ENCODE results near the gene OPALIN.

Gene OPALIN

DNA sequence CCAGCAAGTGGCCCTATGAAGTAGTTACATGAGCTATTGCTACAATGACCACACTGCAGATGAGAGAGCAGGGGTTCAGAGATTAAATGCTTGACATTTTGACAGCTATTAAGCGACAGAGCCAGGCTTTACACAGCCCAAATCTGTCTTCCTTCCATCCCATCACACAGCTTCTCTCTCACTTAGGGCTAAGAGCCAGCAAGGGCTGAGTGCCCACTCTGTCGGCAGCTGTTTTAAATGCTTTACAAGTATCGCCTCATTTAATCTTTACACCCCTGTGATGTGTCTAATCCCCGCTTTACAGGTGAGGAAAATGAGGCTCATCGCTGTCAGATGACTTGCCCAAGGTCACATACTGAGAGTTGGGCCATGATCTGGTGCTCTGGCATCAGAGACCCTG lies 15.2 kb upstream of the OPALIN start:
- no peak for DNase-seq (ENCODE audit: low spot score)

DNA sequence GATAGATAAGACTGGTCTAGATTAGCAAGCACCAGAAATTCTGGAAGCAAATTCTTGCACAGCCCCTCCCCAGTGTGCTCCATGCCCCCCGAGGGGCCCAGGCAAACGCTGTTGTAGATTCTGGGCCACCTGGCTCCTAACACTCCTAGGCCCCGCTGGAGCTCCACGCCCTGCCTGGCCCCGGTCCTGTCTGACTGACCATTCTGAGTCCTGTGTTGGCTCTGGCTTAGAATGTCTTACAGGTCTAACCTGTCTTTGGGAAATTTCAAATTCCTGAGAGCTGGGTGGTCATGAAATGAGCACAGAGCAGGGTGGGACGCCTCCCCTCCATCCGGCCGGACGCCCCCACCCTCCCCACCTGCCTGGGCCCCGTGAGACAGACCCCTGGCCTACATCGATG lies 12.6 kb upstream of the OPALIN start:
- no peak for DNase-seq (ENCODE audit: low spot score)

DNA sequence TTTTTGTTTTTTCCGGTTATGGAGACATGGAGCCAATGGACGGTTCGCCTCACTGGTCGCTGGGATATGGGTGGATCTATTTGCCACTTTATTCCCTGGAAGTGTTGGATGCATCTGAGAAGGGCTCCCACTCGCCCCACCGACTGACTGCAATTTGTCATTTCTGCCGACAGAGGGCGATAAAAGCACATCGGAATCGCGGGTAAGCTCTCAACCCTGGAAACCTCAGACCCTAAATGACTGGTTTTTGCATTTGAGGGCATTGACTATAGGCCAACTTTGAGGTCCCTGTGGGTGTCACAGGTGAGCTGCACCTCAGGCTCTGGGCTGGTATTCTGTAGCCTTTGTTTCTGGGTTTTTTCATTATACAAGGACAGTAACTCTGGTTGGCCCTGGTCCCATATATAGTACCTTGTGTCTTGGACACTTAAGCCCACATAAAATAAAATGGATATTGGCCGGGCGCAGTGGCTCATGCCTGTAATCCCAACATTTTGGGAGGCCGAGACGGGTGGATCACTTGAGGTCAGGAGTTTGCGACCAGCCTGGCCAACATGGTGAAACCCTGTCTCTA lies 11.9 kb upstream of the OPALIN start:
- peak; percentile 80 for DNase-seq (ENCODE audit: low spot score)

DNA sequence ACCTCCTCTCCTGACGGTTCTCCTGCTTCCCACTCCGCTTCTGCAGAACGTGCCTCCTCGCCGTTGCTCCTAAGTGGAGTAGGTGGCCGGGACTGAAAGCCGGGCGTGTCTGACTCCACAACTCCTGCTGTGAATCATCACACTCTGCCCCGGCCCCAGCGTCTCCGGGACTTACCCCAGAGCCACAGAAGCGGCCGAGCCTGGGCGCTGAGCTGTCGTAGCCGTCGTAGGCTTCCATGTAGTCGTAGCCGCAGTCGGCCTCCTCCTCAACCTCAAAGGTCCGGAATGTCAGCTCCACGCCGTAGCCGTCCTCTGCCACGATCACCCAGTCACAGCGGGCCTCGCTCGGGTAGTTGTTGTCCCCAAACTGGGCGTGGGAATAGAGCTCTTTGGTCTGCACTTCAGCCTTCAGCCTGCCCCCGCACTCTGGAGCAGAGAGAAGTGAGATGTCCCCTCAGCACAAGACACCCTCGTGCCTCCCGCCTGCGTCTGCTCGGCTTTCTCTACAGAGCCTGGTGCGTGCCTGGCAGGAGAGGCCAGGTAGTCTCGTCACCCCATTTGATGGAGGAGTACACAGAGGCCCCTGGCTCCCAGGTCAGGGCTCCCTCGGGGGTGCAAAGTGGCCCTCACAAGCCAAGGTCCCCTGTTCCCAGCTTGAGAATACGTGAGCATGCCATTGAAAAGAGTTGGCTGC lies 11.2 kb upstream of the OPALIN start:
- no peak for DNase-seq (ENCODE audit: low spot score)

DNA sequence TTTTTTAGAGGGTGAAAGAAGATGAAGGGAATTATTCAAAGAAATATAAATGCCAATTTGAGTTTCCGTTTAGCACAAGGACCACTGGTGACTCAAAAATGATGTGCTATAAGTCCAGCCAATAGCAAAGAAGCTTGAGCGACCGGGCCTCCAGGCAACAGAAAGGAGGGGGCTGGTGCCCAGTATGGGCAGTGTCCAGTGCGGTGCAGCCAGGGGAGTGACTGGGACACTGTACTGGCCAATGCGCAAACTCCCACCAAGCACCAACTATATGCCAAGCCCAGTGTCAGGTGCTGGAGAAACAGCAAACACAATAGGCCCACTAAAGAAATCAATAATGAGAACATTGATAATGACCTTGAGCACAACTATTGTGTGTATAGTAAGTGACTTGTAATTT lies 10.2 kb upstream of the OPALIN start:
- no peak for DNase-seq (ENCODE audit: low spot score)

DNA sequence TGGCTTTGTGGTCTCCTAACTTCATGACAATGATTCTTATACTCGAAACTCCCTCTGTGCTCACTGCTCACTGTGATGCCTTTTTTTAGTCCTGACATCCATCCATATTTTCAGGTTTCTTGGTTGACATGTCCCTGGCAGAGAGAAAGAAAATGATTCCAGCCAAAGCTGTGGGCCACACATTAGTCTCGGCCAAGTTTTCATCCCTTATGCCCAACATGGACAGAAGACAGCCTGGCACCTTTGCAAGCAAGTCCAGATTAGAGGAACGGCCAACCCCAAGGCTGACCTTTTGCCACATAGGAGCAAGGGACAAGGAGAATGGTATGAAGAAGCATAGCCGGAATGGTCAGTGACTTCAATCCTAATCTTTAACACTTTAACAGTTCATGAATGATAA lies 8.7 kb upstream of the OPALIN start:
- no peak for DNase-seq (ENCODE audit: low spot score)

DNA sequence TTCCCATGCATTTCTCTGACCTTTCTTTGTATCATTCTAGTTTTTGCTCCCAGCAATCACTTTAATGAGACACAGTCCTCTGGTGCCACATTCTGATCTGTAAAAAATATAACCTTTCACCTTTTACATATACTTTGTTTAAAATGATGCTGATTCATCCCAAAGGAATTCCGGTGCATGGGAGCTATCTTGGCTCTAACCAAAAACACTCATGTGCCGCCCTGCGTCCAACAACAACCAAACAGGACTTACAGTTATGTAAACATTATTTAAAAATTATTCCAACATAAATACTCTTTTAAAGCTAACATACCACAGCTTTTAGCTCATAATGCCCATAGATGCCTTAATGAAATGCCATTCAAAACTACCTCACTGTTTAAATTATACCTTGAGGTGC lies 7.7 kb upstream of the OPALIN start:
- no peak for DNase-seq (ENCODE audit: low spot score)

DNA sequence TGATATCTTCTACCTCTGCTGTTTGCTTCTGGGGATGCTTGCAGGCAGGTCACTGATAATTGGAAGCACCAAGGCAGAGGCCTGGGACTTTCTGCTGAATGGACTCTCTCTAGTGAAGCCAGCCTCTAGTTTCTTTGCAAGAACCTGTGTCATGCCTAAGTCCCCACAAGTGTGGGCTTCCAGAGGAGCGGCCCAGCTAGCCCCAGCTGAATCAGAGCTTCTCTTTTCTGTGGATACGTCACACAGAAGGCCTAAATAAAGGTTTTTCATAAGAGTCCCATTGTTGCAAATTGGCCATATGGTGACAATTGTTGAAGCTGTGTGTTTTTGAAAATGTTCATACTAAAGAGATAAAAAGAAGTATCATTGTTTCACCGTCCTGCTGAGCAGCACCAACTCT lies 6.8 kb upstream of the OPALIN start:
- no peak for DNase-seq (ENCODE audit: low spot score)

DNA sequence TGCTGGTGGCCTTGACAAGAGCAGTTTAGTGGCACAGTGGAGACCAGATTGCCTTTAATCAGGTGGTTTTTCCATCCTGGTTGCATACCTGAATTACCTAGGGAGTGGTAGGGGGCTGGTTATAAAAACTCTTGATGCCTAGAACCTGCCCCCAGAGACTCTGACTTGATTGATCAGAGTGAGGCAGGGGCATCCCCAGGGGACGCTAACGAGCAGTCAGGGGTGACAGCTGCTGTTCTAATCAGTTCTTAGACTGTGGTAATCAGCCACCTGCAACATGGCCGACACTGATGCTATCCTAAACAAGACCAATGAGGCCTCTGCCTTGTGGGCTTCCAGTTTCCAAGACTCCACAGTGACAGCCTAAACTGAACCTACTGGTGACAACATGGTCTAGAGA lies 2.0 kb upstream of the OPALIN start:
- no peak for DNase-seq (ENCODE audit: low spot score)

DNA sequence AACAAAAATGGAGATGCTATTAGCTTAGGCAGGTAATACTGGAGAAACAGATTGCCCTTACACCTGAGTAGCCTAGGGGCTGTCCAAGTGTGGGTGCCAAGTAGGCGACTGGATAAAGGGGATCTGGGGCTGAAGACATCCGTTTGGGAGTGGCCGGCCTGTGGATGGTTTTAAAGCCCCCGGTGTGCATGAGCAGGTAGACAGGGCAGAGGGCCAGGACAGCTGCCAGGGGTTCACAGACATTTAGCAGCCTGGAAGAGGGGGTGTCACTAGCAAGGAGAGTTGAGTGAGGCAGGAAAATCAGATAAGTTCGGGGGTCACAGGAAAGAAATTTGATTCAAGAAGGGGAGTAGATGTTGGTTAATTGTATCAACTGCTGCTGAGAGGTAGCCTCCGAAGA lies 1.5 kb upstream of the OPALIN start:
- DNase-seq (ENCODE audit: low spot score), result no peak

DNA sequence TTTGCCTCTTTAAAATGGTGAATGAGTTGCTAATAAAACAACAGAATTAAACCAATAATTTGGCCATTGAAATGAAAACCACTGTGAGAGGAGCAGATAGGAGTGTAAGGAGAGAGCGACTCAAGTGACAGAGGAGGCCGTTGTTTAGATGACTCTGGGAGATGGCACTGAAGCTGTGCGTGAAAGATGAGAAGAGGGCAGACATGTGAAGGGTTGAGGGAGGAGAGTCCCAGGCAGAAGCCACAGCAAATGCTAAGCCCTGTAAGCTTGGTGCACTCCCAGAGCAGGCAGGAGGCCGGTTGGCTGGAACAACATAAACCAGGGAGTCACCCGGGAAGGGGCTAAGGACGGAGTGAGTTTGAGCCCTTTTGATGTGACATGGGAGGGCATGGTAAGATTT lies 814 bp upstream of the OPALIN start:
- DNase-seq (ENCODE audit: low spot score), result no peak

DNA sequence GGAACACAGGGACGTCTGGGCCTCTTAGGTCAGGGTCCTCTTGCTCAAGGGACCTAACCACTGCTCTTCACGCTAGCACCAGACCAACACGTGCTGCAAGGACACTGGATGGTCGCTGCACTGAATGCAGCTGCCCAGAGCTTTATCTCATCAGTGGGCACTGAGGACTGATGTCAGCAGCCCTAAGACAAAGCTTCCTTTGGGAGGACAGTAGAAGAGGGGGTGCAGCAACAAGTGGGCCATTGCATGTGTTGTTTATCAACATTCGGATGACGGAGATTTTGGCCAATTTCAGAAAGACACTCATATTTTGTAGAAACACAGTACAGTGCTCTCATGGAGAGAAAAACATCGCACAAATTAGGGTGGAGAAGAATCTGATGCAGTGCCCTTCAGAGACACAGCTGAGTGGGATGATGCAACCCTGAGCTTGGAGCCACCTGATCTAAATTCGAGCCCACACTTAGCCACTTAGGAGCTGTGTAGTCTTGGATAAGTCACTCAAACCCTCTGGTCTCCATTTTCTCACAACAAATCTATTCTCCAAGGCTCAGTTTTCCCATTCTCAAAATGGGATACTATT lies 1.7 kb downstream of the OPALIN start:
- DNase-seq (ENCODE audit: low spot score), result no peak

DNA sequence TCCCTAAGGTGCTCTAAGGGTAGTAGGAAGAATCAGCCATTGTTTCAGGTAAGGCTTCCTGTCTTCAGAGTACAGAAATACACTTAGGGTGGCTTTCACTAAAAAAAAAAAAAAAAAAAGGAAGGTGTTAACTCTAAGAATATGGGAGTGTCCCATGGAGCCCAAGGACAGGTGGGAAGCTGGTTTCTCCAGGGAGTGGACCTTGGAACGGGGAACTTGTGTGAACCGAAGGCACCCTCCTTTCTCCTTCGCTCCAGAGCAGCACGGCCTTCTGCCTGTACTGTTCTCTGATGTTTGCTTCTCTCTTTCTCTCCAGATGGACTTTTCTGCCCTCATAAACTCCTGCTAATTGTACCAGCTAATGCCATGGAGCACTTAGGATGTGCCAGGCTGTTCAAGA lies 6.2 kb downstream of the OPALIN start:
- DNase-seq (ENCODE audit: low spot score), result no peak

DNA sequence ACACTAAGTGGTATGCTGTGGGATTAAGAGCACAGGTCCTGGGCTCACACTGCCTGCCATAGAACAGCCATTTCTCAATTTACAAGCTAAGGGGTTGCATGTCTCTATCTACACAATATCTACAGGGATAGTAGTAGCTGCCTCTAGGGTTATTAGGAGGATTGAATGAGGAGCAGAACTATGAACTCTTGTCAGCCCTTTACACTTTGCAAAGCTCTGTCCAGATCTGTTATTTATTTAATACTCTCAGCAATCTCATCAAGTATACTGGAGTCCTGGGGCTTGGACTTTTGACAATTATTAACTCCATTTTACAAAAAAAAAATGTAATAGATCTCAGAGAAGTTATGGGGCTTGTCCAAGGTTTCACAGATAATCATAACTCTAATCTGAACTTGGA lies 6.8 kb downstream of the OPALIN start:
- DNase-seq (ENCODE audit: low spot score), result no peak

DNA sequence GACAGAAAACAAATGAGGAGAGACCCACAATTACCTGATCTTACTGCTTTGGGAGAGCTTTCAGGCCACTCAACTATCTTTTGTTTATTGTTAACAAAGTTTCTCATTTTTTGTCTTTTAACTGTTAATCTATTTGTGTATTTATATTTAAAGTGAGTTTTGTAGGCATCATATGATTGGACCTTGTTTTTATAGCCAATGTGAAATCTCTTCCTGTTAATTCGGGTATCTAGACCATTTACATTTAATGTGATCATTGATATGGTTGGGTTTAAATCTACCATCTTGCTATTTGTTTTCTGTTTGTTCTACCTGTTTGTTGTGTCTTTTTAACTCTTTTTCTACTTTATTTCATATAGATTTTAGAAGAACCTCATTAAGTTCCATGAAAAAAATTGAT lies 12.5 kb downstream of the OPALIN start:
- DNase-seq (ENCODE audit: low spot score), result no peak

DNA sequence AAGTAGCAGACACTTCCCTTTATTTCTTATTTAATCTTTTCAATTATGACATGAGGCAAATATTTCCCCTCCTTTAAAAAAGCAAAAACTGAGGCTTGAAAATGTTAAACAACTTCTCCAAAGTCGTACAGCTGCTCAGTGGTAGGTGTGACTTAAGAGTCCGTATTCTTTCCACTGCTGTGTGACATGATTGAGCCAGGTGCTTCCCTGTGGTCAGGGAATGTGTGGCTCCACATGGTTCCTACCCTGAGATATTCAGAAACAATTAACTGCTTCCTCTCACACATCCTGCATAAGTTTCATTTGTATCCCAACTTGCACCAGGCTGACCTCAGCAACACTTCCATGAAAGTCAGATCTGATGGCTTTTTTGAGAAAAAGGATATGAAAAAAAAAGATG lies 13.6 kb downstream of the OPALIN start:
- DNase-seq (ENCODE audit: low spot score), result no peak

DNA sequence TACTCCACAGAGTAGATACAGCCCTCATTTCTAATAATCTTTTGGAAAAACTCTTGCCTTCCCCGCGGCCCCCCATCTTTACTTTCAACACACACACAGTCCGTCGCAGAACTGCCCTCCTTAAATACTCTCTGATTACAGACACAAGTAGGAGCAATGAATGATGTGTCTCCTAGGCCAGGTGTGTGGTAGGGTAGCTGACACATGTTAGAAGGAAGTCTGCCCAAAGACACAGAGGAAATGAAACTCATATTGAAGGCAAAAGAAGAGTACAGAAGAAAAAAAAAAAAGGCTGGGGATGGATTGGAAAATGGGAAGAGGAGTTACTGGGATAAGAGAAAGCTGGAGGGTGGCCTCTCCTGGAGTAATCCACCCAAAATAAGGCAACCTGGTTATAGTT lies 14.6 kb downstream of the OPALIN start:
- DNase-seq (ENCODE audit: low spot score), result no peak

DNA sequence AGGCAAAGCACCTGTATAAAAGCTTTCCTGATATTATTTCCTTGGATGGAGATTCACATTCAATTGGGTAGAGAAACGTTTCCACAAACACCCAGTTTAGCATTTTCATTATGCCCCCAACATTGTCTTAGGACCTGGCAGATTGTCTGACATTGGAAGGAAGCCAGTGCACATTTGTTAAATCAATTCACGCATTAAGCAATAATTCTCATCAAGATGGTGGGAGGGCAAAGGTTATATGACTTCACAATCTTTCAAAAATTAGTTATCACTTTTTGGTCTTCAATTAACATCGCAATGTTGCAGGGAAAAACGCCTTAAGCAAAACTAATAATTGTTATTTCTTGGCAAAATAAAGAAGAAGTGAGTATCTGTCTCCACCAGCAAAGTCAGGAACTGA lies 16.4 kb downstream of the OPALIN start:
- DNase-seq (ENCODE audit: low spot score), result no peak

DNA sequence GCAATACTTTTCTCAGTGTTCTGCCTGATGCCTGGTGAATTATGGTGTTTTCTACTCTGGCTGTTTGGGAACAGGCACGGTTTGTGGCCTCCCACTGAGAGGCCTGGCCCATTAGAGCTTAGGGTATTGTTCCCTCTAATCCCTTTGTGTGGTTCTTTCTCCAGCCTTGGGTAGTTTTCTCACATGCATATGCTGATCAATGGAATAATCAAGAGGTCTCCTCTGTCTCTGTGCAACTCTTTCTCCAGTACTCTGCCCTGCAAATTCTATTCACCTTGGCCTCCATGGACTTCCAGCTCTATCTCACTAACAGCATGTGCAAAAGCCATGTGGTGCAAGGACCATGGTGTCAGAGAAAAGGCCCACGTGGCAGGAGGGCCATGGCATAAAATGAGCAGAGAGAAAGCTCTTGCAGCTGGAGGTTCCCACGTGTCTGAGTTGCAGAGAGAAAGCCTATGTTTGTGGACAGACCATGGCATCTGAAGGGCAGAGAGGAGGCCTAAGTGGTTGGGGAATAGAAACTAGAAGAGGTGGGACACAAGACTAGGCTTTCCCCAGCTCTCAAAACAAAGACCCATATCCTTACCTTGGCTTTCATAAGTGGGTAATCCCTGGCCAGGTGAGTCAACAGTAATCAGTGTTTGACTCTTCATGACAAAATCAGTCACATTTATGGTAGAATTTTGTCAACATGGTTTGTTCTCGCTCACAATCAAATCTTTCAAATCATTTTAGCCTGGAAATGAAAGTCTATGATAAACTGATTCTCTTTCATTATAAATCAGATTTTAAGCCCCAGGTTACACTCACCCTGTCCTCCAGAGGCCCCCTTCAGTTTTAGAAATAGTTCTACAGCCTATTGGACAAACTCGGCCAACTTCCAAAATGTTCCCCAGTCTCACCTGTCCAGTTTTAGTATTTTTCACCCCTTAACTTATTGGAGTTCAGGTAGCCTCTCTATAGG lies 17.3 kb downstream of the OPALIN start:
- DNase-seq (ENCODE audit: low spot score), result no peak

DNA sequence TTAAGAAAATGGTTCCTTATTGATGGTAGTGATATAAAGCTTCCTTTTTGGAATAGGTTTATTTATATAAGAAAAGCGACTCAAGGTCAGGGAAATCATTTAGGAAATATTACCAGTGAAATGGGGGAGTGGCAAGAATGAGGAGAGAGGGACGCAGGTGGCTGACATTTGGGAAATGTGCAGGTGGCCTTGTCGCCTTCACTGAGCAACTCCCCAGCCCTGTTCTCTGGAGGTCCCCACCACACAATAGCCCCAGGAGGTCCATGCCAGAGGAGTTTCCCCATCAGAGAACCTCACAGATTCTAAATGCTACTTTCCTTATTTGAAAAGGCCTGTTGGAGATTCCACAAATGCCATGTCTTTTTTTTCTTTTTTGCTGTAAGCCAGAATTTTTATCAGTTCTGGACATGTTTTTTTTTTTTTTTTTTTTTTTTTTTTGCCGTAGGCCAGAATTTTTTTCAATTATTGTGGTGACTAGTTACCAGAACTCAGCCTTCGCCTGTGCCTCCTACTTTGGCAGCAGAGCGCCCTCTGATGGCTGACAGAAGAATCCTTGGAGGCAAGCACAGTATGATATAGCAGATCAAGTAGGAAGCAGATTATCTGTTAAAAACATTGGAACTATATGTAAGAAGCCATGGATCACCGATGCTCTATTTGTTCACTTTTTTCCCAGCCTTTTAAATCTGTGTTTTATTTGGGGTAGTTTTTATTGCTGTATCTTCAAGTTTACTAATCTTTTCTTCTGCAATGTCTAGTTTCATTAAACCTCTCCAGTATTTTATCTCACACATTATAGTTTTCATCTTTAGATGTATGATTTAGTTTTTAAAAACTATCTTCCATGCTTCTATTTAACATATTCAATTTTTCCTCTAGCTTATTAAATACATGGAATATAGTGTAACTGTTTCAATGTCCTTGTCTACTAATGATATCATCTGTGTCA lies 18.6 kb downstream of the OPALIN start:
- peak; percentile 90 for DNase-seq (ENCODE audit: low spot score)

DNA sequence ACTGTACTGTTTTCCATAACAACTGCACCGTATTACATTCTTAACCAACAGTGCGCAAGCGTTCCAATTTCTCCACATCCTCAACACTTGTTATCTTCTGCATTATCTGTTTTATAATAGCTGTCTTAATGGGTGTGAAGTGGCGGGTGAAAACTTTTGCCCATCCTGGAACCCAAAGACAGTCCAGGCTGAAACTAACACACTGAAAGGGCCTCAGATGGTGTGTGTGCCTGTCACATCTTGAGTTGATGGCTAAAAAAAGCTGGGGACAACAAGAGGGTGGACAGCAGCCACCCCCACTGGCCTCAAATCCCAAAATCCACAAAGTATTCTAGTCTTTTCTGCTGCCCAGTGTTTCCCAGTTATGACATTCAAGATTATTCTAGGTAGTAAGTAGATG lies 19.4 kb downstream of the OPALIN start:
- DNase-seq (ENCODE audit: low spot score), result no peak

Measured in NAMALWA (cell line).